KMS-11 (cell line): Measurements from ENCODE around the gene ZSCAN31.
"Not testable (repeated sequence)": the region's sequence is repeated elsewhere in the genome, so short reads cannot be mapped to it uniquely, and the experiment has no call there.

Source experiments
- H2AFZ ChIP-seq: fragments of 200-600 bp; sonication (generic); 2 replicates; pipeline ENCODE4 v1.6.1; 2016; ENCODE audit warnings: antibody characterized with exemption, mixed run types, low read depth
- H3K27ac ChIP-seq: fragments of 200-600 bp; sonication (generic); 2 replicates; pipeline ENCODE4 v1.6.1; 2016; ENCODE audit warnings: mild to moderate bottlenecking, mixed run types
- H3K27me3 ChIP-seq: fragments of 200-600 bp; sonication (generic); 2 replicates; pipeline ENCODE4 v1.6.1; 2017; ENCODE audit warnings: mild to moderate bottlenecking, low read depth, mixed run types, moderate library complexity; ENCODE audit not compliant: insufficient read depth
- H3K36me3 ChIP-seq: fragments of 200-600 bp; sonication (generic); 2 replicates; pipeline ENCODE4 v1.6.1; 2017; ENCODE audit warnings: mild to moderate bottlenecking, mixed run types; ENCODE audit not compliant: insufficient read depth
- H3K4me1 ChIP-seq: fragments of 200-600 bp; sonication (generic); 2 replicates; pipeline ENCODE4 v1.6.1; 2016; ENCODE audit warnings: mild to moderate bottlenecking, low read depth, mixed run types; ENCODE audit not compliant: poor library complexity, severe bottlenecking
- H3K4me2 ChIP-seq: fragments of 200-600 bp; sonication (generic); 2 replicates; pipeline ENCODE4 v1.7.0; 2016; ENCODE audit warnings: mild to moderate bottlenecking, mixed run types
- H3K4me3 ChIP-seq: fragments of 200-600 bp; sonication (generic); IDR thresholded peaks from 2 replicates; pipeline ENCODE4 v1.6.1; 2017; ENCODE audit warnings: low read depth, low read length, mixed read lengths; ENCODE audit not compliant: insufficient read depth
- H3K79me2 ChIP-seq: fragments of 200-600 bp; sonication (generic); 2 replicates; pipeline ENCODE4 v1.6.1; 2016; ENCODE audit warnings: low read depth, mixed run types; ENCODE audit not compliant: insufficient read depth
- H3K9ac ChIP-seq: fragments of 200-600 bp; sonication (generic); 2 replicates; pipeline ENCODE4 v1.6.1; 2016; ENCODE audit warnings: mild to moderate bottlenecking, mixed run types
- H4K20me1 ChIP-seq: fragments of 200-600 bp; sonication (generic); 2 replicates; pipeline ENCODE4 v1.6.1; 2016; ENCODE audit warnings: mild to moderate bottlenecking, mixed run types; ENCODE audit not compliant: insufficient read depth
- CTCF ChIP-seq: fragments of 200-600 bp; sonication (generic); conservative IDR thresholded peaks from 2 replicates; pipeline ENCODE4 v1.6.1; 2017; ENCODE audit warnings: low read depth, mild to moderate bottlenecking, antibody characterized with exemption, low read length, moderate library complexity, mixed read lengths

The ZSCAN31 gene

GRCh38 chr6:28360961-28361360 is 25.0 kb upstream of the ZSCAN31 start:
- no peak overlapping the region for H3K9ac ChIP-seq
- no peaks in the 10 kb centered on the region for H3K27me3 ChIP-seq
- no peak overlapping the region for H3K27ac ChIP-seq
- H3K4me2 ChIP-seq, result no peak overlapping the region
- H3K36me3 ChIP-seq, result no peaks in the 10 kb centered on the region
- peaks cover 4% of the 10 kb centered on the region for H3K4me1 ChIP-seq
- H4K20me1 ChIP-seq, result no peaks in the 10 kb centered on the region
- H2AFZ ChIP-seq, result no peak overlapping the region
- no peak overlapping the region for H3K4me3 ChIP-seq
- no peak for TF ChIP-seq CTCF
- no peaks in the 10 kb centered on the region for H3K79me2 ChIP-seq

- not testable (repeated sequence) for H3K36me3 ChIP-seq, H4K20me1 ChIP-seq, H3K4me2 ChIP-seq, H3K27me3 ChIP-seq, H3K4me1 ChIP-seq, H2AFZ ChIP-seq, H3K79me2 ChIP-seq, H3K4me3 ChIP-seq, H3K9ac ChIP-seq, H3K27ac ChIP-seq
These were observed 23.6 kb upstream of the ZSCAN31 start for GRCh38 chr6:28359562-28359961.

GRCh38 chr6:28357036-28357435 is 21.1 kb upstream of the ZSCAN31 start:
- no peak overlapping the region for H2AFZ ChIP-seq

GRCh38 chr6:28356666-28357020 is 20.7 kb upstream of the ZSCAN31 start:
- Histone ChIP-seq H2AFZ (no peak overlapping the region), H3K4me2 (no peak overlapping the region), H3K27me3 (no peaks in the 10 kb centered on the region)

More at GRCh38 chr6:28357036-28357435, 21.1 kb upstream of the ZSCAN31 start:
- Histone ChIP-seq H3K9ac (no peak overlapping the region), H4K20me1 (no peaks in the 10 kb centered on the region), H3K4me2 (no peak overlapping the region), H3K27ac (no peak overlapping the region), H3K79me2 (no peaks in the 10 kb centered on the region; the same call in 1 of the 2 replicates), H3K36me3 (no peaks in the 10 kb centered on the region), H3K27me3 (no peaks in the 10 kb centered on the region), H3K4me3 (no peak overlapping the region), H3K4me1 (peaks cover 7% of the 10 kb centered on the region)
- no peak for TF ChIP-seq CTCF

More at GRCh38 chr6:28356666-28357020, 20.7 kb upstream of the ZSCAN31 start:
- H3K36me3 ChIP-seq, result no peaks in the 10 kb centered on the region
- H3K27ac ChIP-seq, result no peak overlapping the region
- H3K79me2 ChIP-seq, result peaks cover under 1% of the 10 kb centered on the region; the same call in 1 of the 2 replicates
- H3K9ac ChIP-seq, result no peak overlapping the region
- H3K4me1 ChIP-seq, result peaks cover 7% of the 10 kb centered on the region
- no peaks in the 10 kb centered on the region for H4K20me1 ChIP-seq
- H3K4me3 ChIP-seq, result no peak overlapping the region
- no peak for TF ChIP-seq CTCF
